Midbrain (tissue), 1 donor: ENCODE results near the gene SPNS2.

ENCODE experiments used
- DNase-seq: peaks from one replicate; lab custom pipeline; 2025; lab: John Stamatoyannopoulos, UW

SPNS2 gene

DNA sequence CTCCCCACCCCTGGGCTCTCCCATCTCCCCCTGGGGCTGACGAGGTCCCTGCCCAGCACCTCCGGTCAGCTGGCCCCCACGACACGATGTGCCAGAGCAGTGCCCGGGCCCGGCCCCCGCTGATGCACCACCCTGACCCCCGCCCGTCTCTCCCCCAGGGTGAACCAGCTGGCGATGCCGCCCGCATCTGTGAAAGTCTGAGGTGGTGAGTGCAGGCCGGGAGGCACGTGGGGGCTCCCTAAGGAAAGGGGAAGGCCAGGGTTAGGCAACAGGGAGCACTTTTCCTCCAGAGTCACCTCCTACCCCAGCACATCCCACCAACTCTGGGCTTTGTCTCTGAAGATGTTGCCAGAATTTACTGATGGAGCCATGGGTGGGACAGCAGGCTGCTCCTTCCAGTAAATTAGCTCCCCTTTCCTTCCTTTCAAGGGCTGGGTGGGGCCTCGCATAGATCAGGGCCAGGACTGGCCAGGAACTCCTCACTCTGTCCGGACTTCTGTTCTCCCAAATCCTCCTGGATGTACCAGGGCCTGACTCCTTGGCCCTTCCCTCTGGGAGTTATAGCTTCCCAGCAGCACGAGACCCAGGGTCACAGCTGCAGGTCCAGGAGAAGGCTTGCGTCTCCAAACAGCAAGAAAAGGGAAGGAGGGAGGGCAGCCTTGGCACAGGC lies 38.2 kb downstream of the SPNS2 start:
- no peak for DNase-seq

DNA sequence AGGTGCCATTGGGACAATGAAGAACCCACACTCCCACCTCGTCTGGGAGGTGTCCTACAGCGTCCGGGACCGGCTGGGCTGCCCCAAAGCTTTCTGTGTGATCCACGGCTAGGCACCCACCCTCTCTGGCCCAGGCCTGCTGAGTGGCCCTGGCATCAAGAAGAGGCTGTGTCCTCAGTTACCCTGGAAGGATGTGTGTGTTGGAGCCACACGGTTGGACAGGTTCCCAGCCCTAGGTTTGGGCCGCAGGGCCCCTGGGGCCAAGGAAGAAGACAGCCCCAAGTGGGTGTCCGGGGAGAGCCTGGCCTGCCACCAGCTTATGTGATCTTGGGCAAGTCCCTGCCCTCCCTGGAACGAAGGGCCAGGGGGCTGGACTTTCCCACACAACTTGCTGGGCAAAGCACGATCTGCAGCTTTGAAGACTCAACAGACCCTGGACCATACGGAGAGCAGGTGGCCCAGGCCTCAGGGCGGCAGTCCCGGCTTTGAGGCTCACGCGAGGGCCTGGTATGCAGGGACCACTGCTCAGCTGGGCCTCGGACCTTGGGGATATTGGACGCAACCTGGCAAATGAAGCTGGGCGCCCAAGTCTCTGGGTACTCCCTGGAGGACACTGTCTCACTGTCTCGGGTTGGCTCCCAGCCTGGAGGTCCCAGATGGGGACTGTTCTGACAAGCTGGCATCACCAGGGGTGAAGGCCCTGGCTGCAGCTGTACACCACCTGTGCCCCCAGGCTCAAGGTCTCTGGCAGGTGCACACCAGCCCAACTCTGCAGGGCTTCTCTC lies 39.0 kb downstream of the SPNS2 start:
- DNase-seq, result peak; percentile 60

DNA sequence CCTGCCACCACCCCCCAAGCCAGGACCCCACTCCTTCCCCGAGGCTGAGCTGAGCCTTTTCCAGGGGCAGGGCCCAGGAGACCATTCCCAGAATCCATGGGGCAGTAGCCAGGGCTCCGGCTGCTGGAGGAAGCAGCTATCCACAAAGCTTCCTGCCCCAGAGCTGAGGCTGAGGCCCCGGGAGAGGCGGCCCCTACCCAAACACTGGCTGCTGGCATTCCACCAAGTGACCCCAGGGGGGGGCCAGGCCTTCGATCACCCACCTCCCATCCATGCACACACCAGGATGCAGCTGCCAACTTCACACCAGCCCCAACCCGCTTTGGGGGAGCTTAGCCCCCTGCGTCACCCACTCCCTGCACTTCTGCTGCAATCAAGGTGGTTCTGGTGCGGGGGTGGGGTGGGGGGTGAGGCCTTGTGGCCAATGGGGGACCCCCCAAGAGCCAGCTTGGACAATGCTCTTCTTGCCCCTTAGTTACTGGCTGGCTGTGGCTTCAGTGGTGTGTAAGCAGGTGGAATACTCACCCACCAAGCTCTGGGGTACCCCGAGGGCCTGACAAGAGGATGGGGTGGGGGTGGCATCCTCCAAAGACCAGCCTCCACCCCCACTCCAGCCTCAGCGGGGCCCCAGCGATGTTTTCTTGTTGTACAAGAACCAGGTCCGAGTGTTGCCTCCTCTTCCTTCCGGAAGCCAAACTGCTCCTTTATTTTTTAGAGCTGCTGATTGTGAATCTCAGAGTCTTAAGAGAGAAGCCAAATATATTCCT lies 39.7 kb downstream of the SPNS2 start:
- no peak for DNase-seq

DNA sequence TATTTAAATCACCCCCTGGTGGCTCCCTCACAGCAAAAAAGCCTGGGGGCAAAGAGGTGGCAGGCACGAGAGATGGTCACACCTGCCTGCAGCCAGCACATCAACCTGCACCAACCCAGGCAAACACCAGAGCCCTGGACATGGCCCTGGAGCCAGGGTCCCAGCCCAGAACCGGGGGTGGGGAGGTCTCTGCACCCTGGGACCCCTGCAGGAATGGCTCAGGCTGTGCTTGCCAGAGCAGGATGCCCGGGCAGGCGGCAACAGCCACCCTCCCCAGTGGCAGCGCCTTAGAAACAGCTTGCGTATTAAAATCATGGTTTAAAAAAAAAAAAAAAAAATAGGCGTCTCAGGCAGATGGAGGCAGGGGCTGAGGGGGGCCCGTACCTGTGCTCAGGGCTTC lies 40.3 kb downstream of the SPNS2 start:
- DNase-seq, result no peak

DNA sequence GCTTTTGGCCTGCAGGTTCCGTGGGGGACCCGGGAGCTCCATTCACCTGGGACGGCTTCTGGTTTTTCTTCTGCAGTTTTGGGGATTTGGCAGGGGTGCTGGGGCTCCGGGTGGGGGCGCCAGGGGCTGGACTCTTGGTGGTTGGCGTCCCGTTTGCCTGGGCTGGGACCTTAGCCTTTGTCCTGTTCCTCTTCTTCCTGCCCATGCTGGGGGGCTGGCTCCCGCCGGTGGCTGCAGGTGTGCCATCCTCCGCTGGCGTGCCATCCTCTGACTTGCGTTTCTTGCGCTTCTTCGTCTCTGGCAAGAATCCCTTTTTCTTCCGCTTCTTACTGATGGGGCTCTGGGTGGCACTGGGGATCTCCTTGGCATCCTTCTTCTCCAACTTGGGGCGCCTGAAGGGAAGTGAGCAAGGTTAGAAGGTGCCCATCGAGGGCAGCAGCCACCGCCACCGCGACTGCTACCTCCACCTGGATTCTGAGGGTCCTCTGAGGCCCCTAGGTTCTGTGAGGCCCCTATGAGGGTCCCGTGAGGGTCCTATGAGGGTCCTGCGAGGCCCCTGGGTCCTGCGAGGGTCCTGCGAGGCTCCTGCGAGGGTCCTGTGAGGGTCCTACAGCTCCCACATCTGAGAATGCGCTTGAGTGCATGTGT lies 41.0 kb downstream of the SPNS2 start:
- no peak for DNase-seq

DNA sequence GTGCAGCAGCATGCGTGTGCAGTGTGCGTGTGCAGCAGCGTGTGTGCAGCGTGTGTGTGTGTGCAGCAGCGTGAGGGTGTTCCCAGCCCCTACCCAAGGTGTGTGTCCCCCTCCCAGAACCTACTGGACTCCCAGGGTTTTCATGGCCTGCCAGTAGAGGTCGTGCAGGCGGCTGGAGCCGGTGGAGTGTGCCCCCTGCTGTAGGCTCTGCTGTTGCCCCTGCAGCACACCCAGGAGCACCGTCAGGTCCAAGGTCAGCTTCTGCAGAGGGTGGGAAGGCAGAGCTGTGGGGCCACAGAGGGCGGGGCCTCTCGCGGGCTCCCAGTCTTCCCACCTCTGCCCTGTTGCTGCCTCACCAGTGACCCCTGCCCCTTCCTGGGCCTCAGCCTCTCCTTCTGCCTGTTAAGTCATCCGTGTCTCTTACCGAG lies 41.6 kb downstream of the SPNS2 start:
- DNase-seq, result no peak

DNA sequence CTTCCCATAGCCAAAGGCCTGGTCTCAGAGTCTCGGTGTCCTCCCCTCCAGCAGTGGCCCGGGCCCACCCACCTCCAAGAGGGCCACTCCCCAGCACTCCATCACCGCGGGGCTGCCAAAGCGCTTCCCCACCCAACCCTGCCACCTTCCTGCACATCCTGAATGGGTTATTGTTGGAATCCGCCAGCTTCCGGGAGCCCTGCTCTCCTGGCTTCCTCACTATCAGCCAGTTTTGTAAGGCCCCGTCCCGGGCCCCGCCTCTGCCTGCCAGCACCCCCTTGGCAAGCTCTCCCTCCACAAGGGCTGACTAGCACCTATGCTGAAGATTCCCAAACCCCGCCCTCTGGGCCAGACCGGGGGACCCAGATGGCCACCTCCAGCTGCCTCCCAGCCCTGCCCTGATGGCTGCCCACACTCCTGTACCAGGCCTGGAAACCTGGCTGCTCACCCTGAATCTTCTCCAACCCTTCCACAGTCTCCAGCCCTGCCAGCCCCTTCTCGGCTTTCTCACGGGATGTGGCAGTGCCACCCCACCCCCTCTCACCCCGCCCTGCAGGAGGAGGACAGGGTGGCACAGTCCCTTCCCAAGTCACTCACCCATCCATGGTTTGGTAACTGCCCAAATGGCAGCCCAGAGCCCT lies 42.1 kb downstream of the SPNS2 start:
- no peak for DNase-seq

DNA sequence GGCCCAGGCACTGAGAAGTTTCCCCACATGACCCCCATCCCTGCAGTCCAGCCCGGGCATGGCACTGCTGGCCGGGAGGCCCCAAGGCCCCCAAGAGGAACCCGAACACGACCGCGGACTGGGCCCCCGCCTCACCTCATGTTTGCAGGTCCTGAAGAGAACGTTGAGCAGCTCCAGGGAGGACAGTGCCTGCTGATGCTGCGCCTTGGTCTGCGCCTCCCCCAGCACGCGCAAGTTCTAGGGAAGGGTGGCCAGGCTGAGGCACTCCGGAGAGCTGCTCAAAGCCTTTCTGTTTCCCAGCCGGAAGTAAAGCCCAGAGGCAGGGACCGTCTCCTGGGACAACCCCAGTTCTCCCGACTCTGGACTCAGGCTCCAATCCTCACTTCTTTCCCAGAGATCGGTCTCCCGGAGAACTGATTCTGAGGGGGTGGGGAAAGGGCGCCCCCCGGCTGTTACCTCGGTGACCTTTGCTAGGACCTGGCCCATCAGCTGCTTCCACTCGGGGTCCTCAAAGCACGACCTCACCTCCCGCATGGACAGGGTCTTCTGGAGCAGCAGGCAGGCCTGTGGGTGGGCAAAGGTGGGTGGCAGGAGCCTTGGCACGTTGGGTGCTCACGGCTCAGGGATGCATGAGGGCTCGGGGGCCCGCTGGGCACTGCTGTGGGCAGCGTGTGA lies 42.8 kb downstream of the SPNS2 start:
- DNase-seq, result peak; percentile 20

DNA sequence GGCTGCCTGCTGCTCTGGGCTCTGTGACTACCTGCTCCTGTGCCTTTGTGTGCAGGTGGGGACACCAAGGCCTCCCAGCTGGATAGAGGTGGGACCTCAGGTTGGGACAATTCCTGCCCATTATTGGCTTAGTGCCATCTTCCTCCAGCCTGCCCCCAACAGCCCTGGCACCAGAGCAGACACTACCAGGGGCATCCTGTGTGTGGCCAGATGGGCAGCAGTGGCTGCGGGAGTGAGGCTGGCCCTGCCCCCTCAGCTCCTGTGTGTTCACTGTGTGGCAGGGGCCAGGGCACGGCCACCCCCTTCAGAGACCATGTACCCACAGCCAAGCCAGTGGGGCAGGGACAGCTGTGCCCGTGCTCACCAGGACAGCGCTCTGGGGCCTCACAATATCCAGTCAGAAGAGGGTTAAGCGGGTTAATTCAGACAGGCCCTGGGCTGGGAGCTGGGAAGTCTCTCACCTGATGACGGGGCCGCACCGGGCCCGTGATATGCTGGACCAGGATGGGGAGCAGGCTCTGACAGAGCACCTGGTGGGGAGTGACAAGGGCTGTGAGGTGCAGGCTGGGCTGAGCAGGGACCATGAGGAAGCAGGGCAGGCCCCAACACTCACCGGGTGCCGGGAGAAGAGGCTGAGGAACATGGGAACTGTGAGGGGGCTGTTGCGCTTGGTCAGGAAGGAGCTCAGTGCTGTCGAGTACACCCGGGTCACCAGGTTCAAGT lies 43.5 kb downstream of the SPNS2 start:
- DNase-seq, result no peak

DNA sequence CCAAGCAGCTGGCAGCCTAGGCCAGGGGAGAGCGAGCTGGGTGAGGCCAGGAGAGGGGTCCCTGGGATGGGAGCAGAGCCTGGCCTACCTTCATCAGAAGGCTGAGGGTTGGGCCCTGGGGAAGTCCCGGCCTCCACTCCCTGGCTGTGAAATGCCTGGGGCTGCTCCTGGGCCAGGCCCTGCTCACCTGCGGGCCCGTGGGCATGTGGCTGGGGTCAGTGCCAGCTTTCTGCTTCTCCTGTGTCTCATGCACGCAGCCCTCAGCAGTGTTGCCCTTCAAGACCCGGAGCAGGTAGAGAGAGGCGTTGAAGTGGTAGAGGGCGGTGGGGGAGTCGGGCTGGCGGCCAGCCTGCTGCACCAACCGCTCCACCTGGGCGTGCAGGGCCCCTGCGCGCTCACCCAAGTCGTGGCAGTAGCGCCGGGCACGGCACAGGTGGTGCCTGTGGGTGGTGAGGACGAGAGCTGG lies 44.1 kb downstream of the SPNS2 start:
- DNase-seq, result no peak

DNA sequence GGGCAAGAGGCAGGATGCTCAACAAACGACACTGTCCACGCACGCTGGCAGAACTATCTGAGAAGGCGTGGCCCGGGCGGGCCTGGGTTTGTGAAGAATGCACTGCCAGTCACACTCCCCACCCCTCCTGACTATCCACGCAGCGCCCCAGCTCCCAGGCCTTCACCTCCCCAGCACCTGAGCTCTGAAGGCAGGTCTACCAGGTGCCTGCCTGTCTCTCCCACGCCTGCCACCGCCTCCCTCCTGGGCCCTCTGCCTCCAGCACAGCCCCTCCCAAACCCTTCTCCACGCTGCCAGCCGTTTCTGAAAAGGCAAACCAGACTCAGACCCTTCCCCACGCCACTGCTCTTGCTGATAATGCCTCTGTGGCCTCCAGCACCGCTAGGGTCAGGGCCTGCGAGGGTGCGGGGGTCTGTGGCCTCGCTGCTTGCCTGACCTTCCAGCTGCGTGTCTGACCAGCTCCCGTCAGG lies 44.9 kb downstream of the SPNS2 start:
- DNase-seq, result no peak

DNA sequence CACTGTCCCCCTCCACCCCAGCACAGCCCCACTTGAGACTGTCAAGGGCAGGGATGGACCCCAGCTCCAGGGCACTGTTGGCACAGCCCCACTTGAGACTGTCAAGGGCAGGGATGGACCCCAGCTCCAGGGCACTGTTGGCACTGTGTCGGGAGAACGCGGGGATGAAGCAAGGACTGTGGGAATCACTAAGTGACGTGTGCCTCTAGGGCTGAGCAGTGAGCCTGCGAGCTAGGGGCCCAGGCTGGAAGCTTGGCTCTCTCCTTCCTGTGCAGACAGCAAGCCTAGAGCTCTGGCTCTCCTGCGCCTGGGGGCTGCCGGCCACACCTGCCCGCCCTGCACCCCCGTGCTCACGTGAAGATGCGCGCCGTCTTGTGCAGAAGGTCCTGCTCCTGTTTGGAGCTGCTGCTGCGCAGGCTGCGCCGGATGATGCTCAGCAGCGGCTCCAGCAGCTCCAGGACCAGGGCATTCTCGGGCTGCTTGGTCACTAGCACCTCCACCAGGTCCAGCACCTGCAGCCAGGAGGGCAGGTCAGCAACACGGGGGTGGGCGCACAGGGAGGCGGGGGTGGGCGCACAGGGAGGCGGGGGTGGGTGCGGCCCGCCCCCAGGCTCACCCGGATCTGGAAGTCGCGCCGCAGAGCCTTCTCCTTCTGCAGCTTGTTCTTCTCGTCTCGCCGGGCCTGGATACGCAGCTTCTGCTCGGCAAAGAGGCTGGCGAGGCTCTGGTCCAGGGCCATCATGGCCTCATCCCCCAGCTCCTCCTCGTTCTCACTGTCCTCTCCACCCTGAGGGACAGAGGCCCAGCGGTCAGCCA lies 45.7 kb downstream of the SPNS2 start:
- DNase-seq, result no peak

DNA sequence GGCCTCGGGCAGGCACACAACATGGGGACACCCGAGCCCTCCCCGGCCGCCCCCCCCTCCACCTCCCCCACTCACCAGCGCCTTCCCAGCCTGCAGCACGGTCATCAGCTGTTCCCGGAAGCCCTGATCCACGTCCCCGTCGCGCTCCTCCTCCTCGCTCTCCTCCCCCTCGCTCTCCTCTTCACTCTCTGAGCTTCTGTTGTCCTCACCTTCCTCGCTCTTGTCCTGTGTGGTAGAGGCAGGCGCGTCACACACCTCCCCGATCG lies 46.2 kb downstream of the SPNS2 start:
- DNase-seq, result no peak

DNA sequence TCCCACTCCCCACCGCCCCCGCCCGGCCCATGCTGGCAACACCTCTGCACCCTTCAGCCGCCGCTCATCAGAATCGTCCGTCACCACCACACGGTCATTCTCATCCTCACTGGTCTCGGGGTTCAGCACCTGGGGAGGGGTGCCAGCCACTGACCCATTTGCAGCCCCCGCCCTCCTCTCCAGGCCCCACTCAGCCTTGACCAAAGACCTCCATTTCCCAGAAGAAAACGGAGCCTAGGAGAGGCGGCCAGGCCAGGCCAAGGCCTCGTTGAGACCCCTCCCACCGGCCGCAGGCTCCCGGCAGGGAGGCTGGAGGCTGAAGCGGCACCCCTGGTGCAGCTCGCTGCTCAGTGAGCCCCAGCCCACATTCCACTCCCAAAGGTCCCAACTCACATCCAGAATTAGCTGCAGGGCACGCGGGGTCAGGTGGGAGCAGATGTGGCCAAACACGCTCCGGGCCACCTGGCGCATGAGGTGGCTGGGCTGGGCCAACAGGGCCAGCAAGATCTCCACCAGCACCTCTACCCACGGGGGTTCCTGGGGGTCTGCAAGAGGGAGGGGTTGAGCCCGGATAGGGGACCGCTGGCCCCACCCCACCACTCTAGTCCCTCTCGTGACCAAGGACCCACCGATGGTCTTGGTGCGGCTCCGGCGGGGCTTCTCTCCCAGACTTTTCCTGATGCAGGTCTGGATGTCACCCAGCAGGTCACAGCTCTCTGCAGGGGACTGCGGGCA lies 46.7 kb downstream of the SPNS2 start:
- DNase-seq, result no peak

DNA sequence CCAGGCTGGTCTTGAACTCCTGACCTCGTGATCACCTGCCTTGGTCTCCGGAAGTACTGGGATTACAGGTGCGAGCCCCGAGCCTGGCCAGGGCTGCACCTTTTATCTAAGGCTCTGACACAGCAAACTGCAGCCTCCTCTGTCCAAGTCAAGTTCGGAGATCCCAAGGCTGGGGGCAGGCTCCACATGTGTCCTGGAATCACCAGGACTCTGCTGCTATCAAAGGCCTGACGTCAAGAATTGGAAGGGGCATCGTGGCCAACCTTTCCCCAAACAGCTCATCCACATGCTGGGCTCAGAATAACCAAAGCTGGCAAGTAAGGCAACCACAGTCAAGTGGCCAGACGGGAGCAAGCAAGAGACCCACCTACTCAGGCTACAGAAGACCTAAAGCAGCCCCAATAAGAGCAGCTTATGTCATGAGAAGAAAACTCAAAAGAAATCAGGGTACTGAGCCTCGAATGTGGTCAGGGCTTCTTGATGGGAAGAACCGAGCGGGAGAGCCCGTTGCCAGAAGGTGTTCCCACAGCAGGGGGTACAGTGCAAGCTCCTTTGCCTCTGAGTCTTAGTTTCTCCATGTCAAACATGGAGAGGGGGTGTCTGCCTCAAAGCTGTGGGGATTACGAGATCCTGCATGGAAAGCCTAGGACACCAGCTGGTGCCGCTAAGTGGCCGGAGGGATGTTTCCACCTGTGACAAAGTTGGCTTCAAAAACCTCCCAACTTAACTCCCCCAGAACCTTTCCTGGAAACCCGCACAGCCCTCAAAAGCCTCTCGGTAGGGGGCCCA lies 48.6 kb downstream of the SPNS2 start:
- DNase-seq, result no peak

DNA sequence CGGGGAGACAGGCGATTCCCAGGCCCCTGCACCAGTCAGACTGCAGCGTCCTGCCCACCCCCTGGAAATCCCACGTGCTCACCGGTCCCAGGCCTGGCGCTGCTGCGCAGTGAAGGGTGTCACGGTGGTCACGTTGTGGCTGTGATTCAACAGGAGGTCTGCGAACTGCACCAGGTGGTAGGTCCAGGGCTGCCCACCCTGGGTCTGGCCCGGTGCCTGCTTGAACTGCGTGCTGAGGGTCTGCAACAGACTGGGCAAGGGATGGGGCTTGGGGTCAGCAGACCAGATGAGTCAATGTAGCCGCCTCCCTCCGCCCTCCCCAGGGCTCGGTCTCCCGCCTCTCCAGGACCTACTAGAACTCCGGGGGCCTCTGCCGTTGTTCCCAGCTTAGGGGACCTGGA lies 49.4 kb downstream of the SPNS2 start:
- no peak for DNase-seq

DNA sequence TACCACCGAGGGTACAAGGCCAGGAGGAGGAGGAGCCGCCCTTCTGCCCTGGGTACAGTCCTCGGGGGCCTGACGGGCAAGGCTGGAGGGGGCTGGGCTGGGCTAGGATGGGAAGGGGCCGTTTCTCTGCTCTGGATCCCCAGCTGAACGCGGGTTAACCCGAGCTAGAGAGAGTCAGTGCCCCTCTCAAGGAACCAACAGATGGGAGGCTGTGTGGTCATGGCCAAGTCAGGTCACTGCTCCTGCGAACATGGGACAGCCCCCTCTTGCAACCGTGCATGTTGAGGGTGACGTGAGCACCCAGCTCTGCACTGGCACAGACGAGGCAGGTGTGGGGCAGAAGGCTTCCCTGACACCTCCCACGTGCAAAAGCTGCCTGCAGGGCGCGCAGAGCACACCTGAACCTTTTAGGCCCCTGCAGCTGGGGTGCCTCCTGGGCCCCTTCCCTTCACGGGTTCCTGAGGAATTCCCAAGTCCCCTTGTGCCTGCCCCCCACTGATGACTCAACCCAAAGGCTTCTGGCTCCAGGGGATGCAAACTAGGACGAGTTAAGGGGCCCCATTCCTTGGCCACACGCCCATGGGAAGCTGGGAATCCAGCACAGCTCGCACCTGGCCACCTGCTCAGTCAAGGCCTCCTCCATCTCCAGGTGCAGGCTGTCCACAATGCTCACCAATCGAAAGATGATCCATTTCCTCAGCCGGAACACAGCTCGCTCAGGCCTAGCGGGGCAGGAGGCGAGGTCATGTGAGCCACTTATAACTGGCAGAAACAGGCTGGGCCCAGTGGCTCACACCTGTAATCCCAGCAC lies 50.2 kb downstream of the SPNS2 start:
- no peak for DNase-seq
